ENCODE results near the gene DNAJC5. TPM values are rescaled to one million over a fixed set of nuclear protein-coding genes. Genes with fewer than 3 reads are reported as not detected.
A peak's percentile ranks its signal among the peaks of the same experiment; 100 is the strongest.

Gene DNAJC5
- total and polyA plus RNA-seq, 12 donors, result 19.5 to 52.2 (median 38.3) TPM

DNA sequence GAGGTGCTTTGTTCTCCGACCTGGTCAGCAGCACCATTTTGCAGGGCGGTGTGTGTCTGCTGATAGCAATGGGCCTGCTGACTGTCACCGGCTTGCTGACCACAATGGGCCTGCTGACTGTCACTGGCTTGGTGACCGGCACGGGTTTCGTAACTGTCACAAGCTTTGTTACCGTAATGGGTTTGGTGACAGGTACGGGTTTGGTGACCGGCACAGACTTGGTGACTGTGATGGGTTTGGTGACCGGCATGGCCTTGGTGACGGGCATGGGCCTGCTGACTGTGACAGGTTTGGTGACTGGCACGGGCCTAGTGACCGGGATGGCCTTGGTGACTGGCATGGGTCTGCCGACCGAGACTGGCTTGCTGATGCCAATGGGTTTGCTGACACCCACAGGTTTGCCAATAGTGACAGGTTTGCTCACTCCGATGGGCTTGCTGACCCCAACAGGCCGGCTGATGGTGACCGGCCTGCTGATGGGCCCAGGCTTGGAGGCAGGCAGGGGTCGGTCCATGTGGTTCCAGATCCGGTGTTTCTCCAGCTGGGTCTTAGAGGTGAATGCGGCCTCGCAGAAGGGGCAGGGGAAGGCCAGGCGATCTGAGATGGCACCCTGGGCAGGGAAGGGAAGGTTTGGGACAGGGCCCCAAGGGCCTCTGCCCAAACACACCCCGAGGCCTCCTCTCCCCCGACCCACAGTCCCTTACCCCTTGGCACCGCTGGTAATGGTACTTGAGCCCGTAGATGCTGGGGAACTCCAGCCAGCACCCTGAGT is 71.4 kb downstream of the DNAJC5 start:
- H3K9me3 ChIP-seq, result no peaks in the 10 kb centered on the region
- no peak for TF ChIP-seq CTCF (IDR thresholded peaks at IDR 0.05)
- no peak overlapping the region for H3K4me3 ChIP-seq
- peaks cover 0 to 55% (median 18%) of the 10 kb centered on the region in 9 donors for H3K36me3 ChIP-seq
- intact Hi-C loops (cut with DNase I), result no loop called here
- no peaks in the 10 kb centered on the region for H3K27me3 ChIP-seq
- no peak overlapping the region for H3K27ac ChIP-seq
- 93 to 97% methylated on average over 27 of the region's 27 CpGs for WGBS, 2 donors
- peaks cover 10 to 29% (median 18%) of the 10 kb centered on the region in 9 donors for H3K4me1 ChIP-seq
- ATAC-seq (no peak), DNase-seq (peak in 1 of 2 donors; percentile 12)

DNA sequence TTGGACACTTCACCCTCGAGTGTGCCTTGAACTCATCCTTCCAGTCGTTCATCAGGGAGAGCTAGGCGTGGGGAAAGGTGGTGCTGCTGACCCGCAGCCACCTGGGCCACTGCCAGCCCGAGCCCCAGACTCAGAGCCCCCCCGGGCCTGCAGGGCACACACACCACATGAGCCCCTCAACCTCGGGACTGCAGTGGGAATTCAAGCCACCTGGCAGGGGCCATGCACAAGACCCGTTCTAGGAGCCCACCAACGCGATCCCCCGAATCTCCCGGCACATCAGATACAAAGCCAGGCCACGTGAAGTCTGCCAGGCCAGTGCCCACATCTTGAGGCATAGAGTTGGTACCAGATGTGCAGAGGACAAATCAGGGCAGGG is 72.0 kb downstream of the DNAJC5 start:
- WGBS, 2 donors, result 93 to 95% methylated on average over 13 of the region's 13 CpGs
- intact Hi-C loops (cut with DNase I), result no loop called here
- no peak overlapping the region for H3K27ac ChIP-seq
- no peak for ATAC-seq
- peaks cover 10 to 34% (median 23%) of the 10 kb centered on the region in 9 donors for H3K4me1 ChIP-seq
- H3K9me3 ChIP-seq, result no peaks in the 10 kb centered on the region
- peaks cover 0 to 49% (median 13%) of the 10 kb centered on the region in 9 donors for H3K36me3 ChIP-seq
- no peak overlapping the region for H3K4me3 ChIP-seq
- DNase-seq, result peak in 1 of 2 donors; percentile 4
- no peaks in the 10 kb centered on the region for H3K27me3 ChIP-seq
- TF ChIP-seq CTCF (IDR thresholded peaks at IDR 0.05), result no peak

DNA sequence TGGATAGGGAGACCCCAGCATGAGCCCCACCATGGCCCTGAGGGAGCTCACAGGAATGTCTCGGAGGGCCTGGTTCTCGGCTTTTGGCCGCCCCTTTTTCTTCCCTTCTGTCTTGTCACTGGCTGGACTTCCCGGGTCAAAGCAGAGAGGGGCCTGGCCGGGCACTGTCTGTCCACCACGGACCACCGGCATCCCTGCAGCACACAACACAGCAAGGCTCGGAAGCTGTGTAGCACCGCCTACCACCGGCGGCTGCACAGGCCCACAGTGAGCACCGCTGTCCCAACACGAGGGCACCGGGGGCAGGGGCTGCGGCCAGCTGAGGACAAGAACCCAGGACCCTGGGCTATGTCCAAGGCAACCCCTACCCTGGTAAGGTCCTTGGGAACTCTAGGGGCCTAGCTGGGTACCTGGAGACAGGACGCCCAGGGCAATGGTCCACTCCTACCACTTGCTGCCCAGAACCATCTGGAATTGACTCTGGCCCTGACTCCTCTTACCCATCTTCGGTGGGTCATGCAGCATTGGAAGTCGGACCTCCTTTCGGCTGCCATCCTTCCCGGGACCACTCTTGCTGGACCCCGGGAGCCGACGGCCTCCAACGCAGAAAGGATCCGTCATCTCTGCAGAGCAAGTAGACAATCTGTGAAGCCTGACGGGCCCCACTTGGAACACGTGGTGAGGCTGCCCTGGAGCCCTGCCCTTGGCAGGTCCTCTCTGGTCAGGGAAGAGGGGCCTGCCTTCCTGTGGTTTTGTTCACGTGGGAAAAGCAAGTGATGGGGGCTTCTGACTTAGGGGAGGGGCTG is 72.6 kb downstream of the DNAJC5 start:
- intact Hi-C loops (cut with DNase I), result no loop called here
- TF ChIP-seq CTCF (IDR thresholded peaks at IDR 0.05), result no peak
- DNase-seq, result peak; percentile 6 to 11
- Histone ChIP-seq H3K27me3 (no peaks in the 10 kb centered on the region), H3K27ac (peak overlapping the region in 1 of 10 donors; percentile 73), H3K4me3 (no peak overlapping the region), H3K9me3 (no peaks in the 10 kb centered on the region), H3K4me1 (peaks cover 13 to 40% (median 28%) of the 10 kb centered on the region in 9 donors), H3K36me3 (peaks cover 0 to 43% (median 12%) of the 10 kb centered on the region in 9 donors)
- WGBS, 2 donors, result 84 to 86% methylated on average over 28 of the region's 28 CpGs
- ATAC-seq, result peak in 2 of 8 donors; percentile 7 to 23

DNA sequence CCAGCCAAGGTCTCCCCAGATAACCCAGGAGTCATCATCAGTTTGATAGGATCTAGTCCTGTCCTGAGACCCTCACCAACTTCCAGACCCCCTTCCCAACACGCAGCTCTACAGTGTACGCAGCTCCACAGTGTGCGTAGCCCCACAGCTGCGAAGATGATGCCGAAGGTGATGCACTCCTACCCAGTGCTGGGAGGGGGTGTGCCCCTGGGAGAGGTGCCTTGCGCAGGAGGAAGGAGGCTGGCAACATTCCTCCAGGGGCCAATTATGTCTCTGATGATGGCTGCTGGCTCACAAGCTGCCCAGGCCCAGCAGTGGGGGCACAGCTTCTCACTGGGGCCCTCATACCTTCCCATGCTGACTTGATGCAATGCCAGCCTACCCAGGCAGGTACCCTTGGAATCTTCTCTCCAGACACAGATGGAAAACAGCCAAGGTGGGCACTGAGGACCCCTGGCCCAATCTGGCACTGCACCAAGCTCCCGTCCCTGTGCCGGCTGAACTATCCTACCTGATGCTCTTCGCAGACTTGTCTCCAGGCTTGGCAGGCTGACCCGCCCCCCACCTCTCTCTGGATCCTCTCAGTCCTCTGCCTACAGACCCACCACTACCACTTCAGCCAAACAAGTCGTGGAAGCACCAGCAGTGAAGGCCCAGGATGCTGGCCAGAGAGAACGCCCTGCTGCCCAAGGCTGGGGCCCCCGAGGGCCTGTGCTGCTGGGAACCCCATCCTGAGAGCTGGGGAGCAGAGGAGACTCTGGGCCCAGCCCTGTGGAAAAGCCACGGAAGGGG is 73.4 kb downstream of the DNAJC5 start:
- DNase-seq, result peak; percentile 8 to 13
- no peak for TF ChIP-seq CTCF (IDR thresholded peaks at IDR 0.05)
- H3K4me1 ChIP-seq, result peaks cover 13 to 46% (median 30%) of the 10 kb centered on the region in 9 donors
- intact Hi-C loops (cut with DNase I), result no loop called here
- H3K9me3 ChIP-seq, result no peaks in the 10 kb centered on the region
- 77 to 82% methylated on average over 14 of the region's 14 CpGs for WGBS, 2 donors
- H3K36me3 ChIP-seq, result peaks cover 0 to 35% (median 6%) of the 10 kb centered on the region in 9 donors
- ATAC-seq, result peak in 2 of 8 donors; percentile 4 to 21
- H3K27me3 ChIP-seq, result no peaks in the 10 kb centered on the region
- H3K27ac ChIP-seq, result peak overlapping the region in 7 of 10 donors; percentile 57 to 85 (median 78)
- peak overlapping the region in 9 of 10 donors; percentile 52 to 93 (median 63) for H3K4me3 ChIP-seq

Measured in heart right ventricle (tissue), 16 donors.